Natural killer cell (primary cell): Measurements from ENCODE around the gene ENOX2. TPM values are rescaled to one million over a fixed set of nuclear protein-coding genes. Genes with fewer than 3 reads are reported as not detected.
A peak's percentile ranks its signal among the peaks of the same experiment; 100 is the strongest.

Experiments
- ATAC-seq, 3 donors: fragments of 150-1000 bp in 2 of 3; fragments of 200-7000 bp in 1 of 3; cut with Tn5 transposase; 1 replicate in 1 of 3; 2 replicates in 2 of 3; pipeline ENCODE4 v1.10.0; 2021; ENCODE audit warnings: mild to moderate bottlenecking in 2 of 3, moderate library complexity in 2 of 3
- DNase-seq, 2 donors: peaks; one replicate each; pipeline versions ENCODE4 v3.0.0 to v3.0.0-alpha.2; 2013 to 2021; ENCODE audit warnings: mixed read lengths in 1 of 2
- H3K27ac ChIP-seq: one replicate; pipeline ENCODE4 v1.5.1; 2013; ENCODE audit warnings: mild to moderate bottlenecking, low read length
- H3K27me3 ChIP-seq: one replicate; pipeline ENCODE4 v1.6.1; 2013; ENCODE audit warnings: low read length; ENCODE audit not compliant: control insufficient read depth, insufficient read depth
- H3K36me3 ChIP-seq: one replicate; pipeline ENCODE4 v1.6.1; 2013; ENCODE audit warnings: low read length; ENCODE audit not compliant: control insufficient read depth, insufficient read depth
- H3K4me1 ChIP-seq: one replicate; pipeline ENCODE4 v1.6.1; 2013; ENCODE audit warnings: low read length; ENCODE audit not compliant: control insufficient read depth, insufficient read depth
- H3K4me3 ChIP-seq: one replicate; pipeline ENCODE4 v1.5.1; 2013; ENCODE audit warnings: low read length
- H3K9me3 ChIP-seq: one replicate; pipeline ENCODE4 v1.6.1; 2013; ENCODE audit warnings: low read length; ENCODE audit not compliant: control insufficient read depth, insufficient read depth
- H3K27ac Mint-ChIP-seq, 2 donors: one replicate each; pipeline ENCODE4 v1.8.0; 2022; ENCODE audit warnings: mild to moderate bottlenecking in 2 of 2, mixed read lengths in 2 of 2, moderate library complexity in 1 of 2
- H3K27me3 Mint-ChIP-seq, 2 donors: one replicate each; pipeline ENCODE4 v1.8.0; 2022; ENCODE audit warnings: low read depth in 2 of 2, mixed read lengths in 2 of 2
- H3K36me3 Mint-ChIP-seq: one replicate; pipeline ENCODE4 v1.8.0; 2022; ENCODE audit warnings: mixed read lengths
- H3K4me1 Mint-ChIP-seq, 2 donors: one replicate each; pipeline ENCODE4 v1.8.0; 2022; ENCODE audit warnings: mixed read lengths in 2 of 2
- H3K4me3 Mint-ChIP-seq: one replicate; pipeline ENCODE4 v1.8.0; 2022; ENCODE audit warnings: mild to moderate bottlenecking, moderate library complexity, mixed read lengths
- H3K9me3 Mint-ChIP-seq, 2 donors: one replicate each; pipeline ENCODE4 v1.8.0; 2022; ENCODE audit warnings: mixed read lengths in 2 of 2
- WGBS: methylation state at CpG from one replicate; pipeline ENCODE4 v1.1.7; 2013; ENCODE audit warnings: missing lambda C conversion rate; ENCODE audit not compliant: insufficient coverage; 5-methylcytosine and 5-hydroxymethylcytosine counted together
- intact Hi-C: fragments of 100-400 bp; cut with micrococcal nuclease; formaldehyde crosslinking; loops from one replicate; pipeline ENCODE4 v1.14.2; 2022
- total RNA-seq, 4 donors: library from RNA; stranded (reverse); fragments of 120-200 nt in 1 of 4; gene quantifications; one replicate each; pipeline versions ENCODE4 v1.2.3 to v1.2.4, GENCODE V29; 2013 to 2022
- TF ChIP-seq, protein P1 (sequence below): fragments of 200-600 bp; IDR thresholded peaks from one replicate; pipeline ENCODE4 v1.8.0; 2022; ENCODE audit warnings: antibody characterized with exemption

The ENOX2 gene
- total RNA-seq, 3 donors from 2014 or later (not counting 1 experiment from before 2014, with no cell fraction given), result 9.3 to 14.7 (median 13.3) TPM

DNA sequence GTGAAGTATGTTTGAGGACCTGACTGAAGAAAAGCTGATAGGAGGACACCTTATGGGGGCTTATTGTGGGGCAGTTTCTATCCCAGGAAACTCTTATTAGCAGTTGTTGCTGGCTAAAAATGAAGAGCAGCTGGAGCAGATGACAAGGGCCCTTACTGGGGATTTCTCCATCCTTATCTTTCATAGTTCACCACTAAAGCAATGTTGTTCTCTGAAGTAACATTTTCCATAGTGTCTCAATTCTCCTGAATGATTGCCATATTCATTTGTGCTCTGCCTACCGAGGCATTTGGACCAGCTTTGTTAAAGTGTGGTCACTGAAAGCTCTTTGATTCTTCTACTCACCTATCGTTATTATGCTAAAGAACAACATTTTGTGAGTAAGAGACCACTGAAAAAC lies 7.7 kb downstream of the ENOX2 start:
- Mint-ChIP-seq H3K27ac (no peak overlapping the region), H3K9me3 (no peaks in the 10 kb centered on the region), H3K36me3 (no peaks in the 10 kb centered on the region), H3K4me3 (no peak overlapping the region), H3K4me1 (peaks cover 0 to 4% of the 10 kb centered on the region in 2 donors), H3K27me3 (peaks cover 0 to 6% of the 10 kb centered on the region in 2 donors)
- TF ChIP-seq, protein P1, sequence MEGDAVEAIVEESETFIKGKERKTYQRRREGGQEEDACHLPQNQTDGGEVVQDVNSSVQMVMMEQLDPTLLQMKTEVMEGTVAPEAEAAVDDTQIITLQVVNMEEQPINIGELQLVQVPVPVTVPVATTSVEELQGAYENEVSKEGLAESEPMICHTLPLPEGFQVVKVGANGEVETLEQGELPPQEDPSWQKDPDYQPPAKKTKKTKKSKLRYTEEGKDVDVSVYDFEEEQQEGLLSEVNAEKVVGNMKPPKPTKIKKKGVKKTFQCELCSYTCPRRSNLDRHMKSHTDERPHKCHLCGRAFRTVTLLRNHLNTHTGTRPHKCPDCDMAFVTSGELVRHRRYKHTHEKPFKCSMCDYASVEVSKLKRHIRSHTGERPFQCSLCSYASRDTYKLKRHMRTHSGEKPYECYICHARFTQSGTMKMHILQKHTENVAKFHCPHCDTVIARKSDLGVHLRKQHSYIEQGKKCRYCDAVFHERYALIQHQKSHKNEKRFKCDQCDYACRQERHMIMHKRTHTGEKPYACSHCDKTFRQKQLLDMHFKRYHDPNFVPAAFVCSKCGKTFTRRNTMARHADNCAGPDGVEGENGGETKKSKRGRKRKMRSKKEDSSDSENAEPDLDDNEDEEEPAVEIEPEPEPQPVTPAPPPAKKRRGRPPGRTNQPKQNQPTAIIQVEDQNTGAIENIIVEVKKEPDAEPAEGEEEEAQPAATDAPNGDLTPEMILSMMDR, result no peak
- Histone ChIP-seq H3K4me1 (no peaks in the 10 kb centered on the region), H3K27me3 (no peaks in the 10 kb centered on the region), H3K9me3 (no peaks in the 10 kb centered on the region), H3K36me3 (no peaks in the 10 kb centered on the region), H3K27ac (no peak overlapping the region), H3K4me3 (no peak overlapping the region)
- no peak for DNase-seq
- WGBS, result no CpG with 5 or more reads among the region's 2 CpGs
- intact Hi-C loops, result no loop called here
- no peak for ATAC-seq

DNA sequence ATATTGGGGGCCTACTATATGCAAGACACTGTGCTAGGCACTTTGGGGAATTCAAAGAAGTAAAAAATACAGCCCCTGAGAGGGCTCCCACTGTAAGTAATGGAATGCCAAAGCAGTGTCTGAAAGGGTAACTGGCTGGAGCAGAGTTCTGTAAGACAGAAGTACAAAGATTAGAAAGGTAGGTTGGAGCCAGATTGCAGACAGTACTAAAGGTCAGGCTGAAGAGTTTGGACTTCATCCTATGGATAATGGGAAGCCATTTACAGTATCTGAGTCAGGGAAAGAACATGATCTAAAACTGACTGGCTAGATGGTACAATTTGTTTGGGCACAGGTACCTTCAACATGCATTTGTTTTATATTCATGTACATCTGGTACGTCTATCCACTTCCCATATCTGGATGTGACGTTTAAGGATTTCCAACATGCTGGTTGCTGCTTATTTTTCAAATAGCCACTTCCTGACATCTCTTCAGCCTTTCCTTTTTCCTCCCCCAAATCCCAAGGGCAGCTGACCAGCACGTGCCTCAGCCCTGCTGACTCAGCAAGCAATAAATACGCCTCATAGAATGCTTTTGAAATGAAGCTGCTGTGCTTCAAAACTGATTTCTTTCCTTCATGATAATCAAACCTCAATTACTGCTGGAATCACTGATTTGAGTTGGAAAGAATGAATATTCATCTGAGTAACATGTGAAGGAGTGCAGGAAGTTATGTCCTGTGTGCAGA lies 9.5 kb downstream of the ENOX2 start:
- no peaks in the 10 kb centered on the region for H3K27me3 ChIP-seq
- no peak overlapping the region for H3K27ac ChIP-seq
- no peaks in the 10 kb centered on the region for H3K4me1 ChIP-seq
- H3K36me3 ChIP-seq, result no peaks in the 10 kb centered on the region
- 92% methylated on average over 3 of the region's 4 CpGs for WGBS
- no peak for ATAC-seq
- TF ChIP-seq, protein P1, result no peak
- Mint-ChIP-seq H3K27ac (no peak overlapping the region), H3K9me3 (no peaks in the 10 kb centered on the region), H3K27me3 (peaks cover 0 to under 1% of the 10 kb centered on the region in 2 donors), H3K4me3 (no peak overlapping the region), H3K4me1 (peaks cover 0 to 4% of the 10 kb centered on the region in 2 donors), H3K36me3 (no peaks in the 10 kb centered on the region)
- H3K9me3 ChIP-seq, result no peaks in the 10 kb centered on the region
- H3K4me3 ChIP-seq, result no peak overlapping the region
- DNase-seq, result no peak
- intact Hi-C loops, result no loop called here

DNA sequence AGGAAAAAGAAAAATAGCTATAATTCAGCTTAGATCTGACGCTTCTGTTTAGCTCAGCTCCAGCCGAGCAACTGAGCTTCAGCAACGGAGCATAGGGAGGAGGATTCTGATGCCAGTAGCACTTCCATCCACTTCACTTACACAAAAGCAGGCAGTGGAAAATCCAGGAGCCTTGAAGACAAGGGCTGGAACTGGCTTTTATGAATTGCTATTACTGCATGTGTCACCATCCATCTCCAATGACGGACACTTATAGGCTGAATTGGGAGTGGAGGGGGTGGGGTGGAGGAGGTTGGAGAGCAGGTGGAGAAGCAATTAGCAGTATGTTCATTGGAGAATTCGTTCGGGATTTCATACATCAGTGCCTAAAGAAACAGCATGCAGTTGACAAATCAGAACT lies 15.6 kb downstream of the ENOX2 start:
- H3K4me1 ChIP-seq, result no peaks in the 10 kb centered on the region
- H3K4me1 Mint-ChIP-seq, result peaks cover 0 to 2% of the 10 kb centered on the region in 2 donors
- no peak overlapping the region for H3K27ac ChIP-seq
- TF ChIP-seq, protein P1, result no peak
- H3K27me3 ChIP-seq, result no peaks in the 10 kb centered on the region
- H3K36me3 Mint-ChIP-seq, result no peaks in the 10 kb centered on the region
- no peak overlapping the region for H3K27ac Mint-ChIP-seq
- 94% methylated on average over 5 of the region's 6 CpGs for WGBS
- H3K36me3 ChIP-seq, result no peaks in the 10 kb centered on the region
- no peaks in the 10 kb centered on the region for H3K9me3 Mint-ChIP-seq
- H3K27me3 Mint-ChIP-seq, result no peaks in the 10 kb centered on the region
- H3K9me3 ChIP-seq, result no peaks in the 10 kb centered on the region
- intact Hi-C loops, result no loop called here
- ATAC-seq (no peak), DNase-seq (no peak)
- H3K4me3 ChIP-seq, result no peak overlapping the region
- H3K4me3 Mint-ChIP-seq, result no peak overlapping the region

DNA sequence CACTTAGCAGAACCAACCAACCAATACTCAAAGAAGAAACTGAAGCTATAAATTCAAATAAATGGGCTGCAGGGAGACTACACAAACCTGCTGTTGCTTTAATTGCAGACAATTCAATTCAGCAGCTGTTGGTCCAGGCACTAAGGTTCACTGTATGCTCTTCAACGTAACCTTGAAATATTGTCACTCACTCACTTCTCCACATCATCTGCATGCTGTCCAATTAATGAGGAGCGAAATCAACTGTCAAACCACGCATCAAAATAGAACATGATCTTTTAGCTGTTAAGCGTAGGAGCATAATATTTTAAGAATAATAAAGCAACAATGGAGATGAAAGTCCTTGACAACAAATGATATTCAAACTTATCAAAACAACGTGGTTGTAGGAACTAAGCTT lies 17.0 kb downstream of the ENOX2 start:
- H3K27ac ChIP-seq, result no peak overlapping the region
- no peaks in the 10 kb centered on the region for H3K4me1 ChIP-seq
- H3K4me3 ChIP-seq, result no peak overlapping the region
- ATAC-seq (no peak), DNase-seq (peak in 1 of 2 donors; percentile 9)
- H3K9me3 ChIP-seq, result no peaks in the 10 kb centered on the region
- TF ChIP-seq, protein P1, result no peak
- H3K9me3 Mint-ChIP-seq, result no peaks in the 10 kb centered on the region
- H3K27me3 ChIP-seq, result no peaks in the 10 kb centered on the region
- no peaks in the 10 kb centered on the region for H3K4me1 Mint-ChIP-seq
- H3K36me3 Mint-ChIP-seq, result no peaks in the 10 kb centered on the region
- 83% methylated on average over 1 of the region's 5 CpGs for WGBS
- H3K27me3 Mint-ChIP-seq, result no peaks in the 10 kb centered on the region
- H3K4me3 Mint-ChIP-seq, result no peak overlapping the region
- intact Hi-C loops, result no loop called here
- H3K36me3 ChIP-seq, result no peaks in the 10 kb centered on the region
- H3K27ac Mint-ChIP-seq, result no peak overlapping the region
